Lung (tissue), 12 donors: ENCODE data around the gene HPGDS. TPM values are rescaled to one million over a fixed set of nuclear protein-coding genes. Genes with fewer than 3 reads are reported as not detected.

ENCODE experiments used
- ATAC-seq: fragments of 200-7000 bp; cut with Tn5 transposase; one replicate; pipeline ENCODE4 v1.9.1; 2020; ENCODE audit warnings: moderate number of reproducible peaks; ENCODE audit not compliant: insufficient read depth, low FRiP score
- DNase-seq, 3 donors: peaks; one replicate each; pipeline ENCODE4 v3.0.0-alpha.2; 2013 to 2017
- H3K27ac ChIP-seq, 2 donors: one replicate each; pipeline ENCODE4 v1.5.1; 2013; ENCODE audit warnings: mild to moderate bottlenecking in 2 of 2, moderate library complexity in 2 of 2, control low read depth in 1 of 2, inconsistent platforms in 1 of 2, low read depth in 1 of 2, low read length in 1 of 2
- H3K27me3 ChIP-seq, 3 donors: one replicate each; pipeline ENCODE4 v1.5.1; 2013; ENCODE audit warnings: low read length in 2 of 3; ENCODE audit not compliant: control insufficient read depth in 3 of 3, insufficient read depth in 3 of 3
- H3K36me3 ChIP-seq, 4 donors: one replicate each; pipeline ENCODE4 v1.5.1; 2013; ENCODE audit warnings: low read length in 4 of 4, mild to moderate bottlenecking in 1 of 4, moderate library complexity in 1 of 4; ENCODE audit not compliant: control insufficient read depth in 4 of 4, insufficient read depth in 4 of 4
- H3K4me1 ChIP-seq, 5 donors: one replicate each; pipeline ENCODE4 v1.5.1; 2013; ENCODE audit warnings: low read length in 5 of 5, mild to moderate bottlenecking in 2 of 5, moderate library complexity in 1 of 5; ENCODE audit not compliant: control insufficient read depth in 5 of 5, insufficient read depth in 5 of 5
- H3K4me3 ChIP-seq: one replicate; pipeline ENCODE4 v1.5.1; 2013; ENCODE audit warnings: mild to moderate bottlenecking, control low read depth, moderate library complexity
- H3K9ac ChIP-seq, 2 donors: one replicate each; pipeline ENCODE4 v1.5.1; 2013; ENCODE audit warnings: low read length in 2 of 2, control low read depth in 1 of 2; ENCODE audit not compliant: insufficient read depth in 1 of 2
- H3K9me3 ChIP-seq, 4 donors: one replicate each; pipeline ENCODE4 v1.5.1; 2013; ENCODE audit warnings: low read length in 3 of 4, mild to moderate bottlenecking in 1 of 4, moderate library complexity in 1 of 4; ENCODE audit not compliant: control insufficient read depth in 4 of 4, insufficient read depth in 3 of 4
- WGBS, 2 donors: extraction: QIAGEN DNeasy Blood & Tissue Kit; methylation state at CpG; one replicate each; pipeline ENCODE4 v1.1.7; 2013; 5-methylcytosine and 5-hydroxymethylcytosine counted together
- polyA plus RNA-seq, 2 donors: library from polyadenylated mRNA; stranded (reverse); fragments of 200-250 nt; gene quantifications; one replicate each; pipeline ENCODE4 v1.2.1, GENCODE V29; 2013
- total RNA-seq, 2 donors: library from RNA; depleted of rRNA in 1 of 2; stranded (reverse); fragments of >200 nt in 1 of 2; gene quantifications; one replicate each; pipeline ENCODE4 v1.2.1, GENCODE V29; 2014 to 2021
- TF ChIP-seq, protein P1 (sequence below): IDR thresholded peaks from 2 replicates; pipeline ENCODE4 v1.5.1; 2012; ENCODE audit warnings: mild to moderate bottlenecking; ENCODE audit errors: control extremely low read depth, extremely low read depth
- donor health status: control.
- donor health status: control.
- donor health status: Bipolar disorder and iron deficiency.
- donor health status: healthy.
- donor health status: DM: yes; HTN: yes; CAD: no.

The HPGDS gene
- total and polyA plus RNA-seq, 4 donors: 0.65 to 7.0 (median 2.3) TPM

DNA sequence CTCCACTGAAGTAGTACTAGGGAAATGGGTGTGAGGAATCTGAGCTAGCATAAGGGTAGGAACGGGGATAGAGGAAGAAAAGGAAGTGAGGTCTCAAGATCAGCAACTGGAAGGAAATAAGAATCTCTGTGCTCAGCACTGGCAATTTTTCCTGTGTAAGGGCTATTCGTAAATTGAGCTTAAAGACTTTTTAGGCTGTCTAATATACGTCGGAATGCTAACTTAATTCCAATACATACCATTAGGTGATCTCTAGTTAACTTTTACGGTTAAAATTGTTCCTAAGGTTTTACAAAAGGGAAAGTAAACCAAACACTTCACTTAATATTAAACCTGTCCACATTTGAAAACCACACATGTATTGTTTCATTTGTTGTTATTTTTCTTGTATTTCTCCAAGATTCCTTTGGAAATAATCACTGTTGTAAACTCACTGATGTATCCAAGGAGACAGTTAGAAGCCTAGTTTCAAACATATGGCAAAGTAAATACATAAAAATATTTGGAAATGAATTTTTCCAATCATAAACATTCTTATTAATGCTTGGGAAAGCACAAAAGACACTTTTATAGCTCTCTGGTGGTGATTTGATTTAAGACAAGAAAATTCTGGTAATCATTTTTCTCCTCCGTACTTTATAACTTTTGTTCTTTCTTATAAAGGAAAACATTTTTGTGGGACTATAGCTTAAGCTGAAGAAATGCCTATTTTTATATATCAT is 28.1 kb upstream of the HPGDS start:
- Histone ChIP-seq H3K36me3 (no peaks in the 10 kb centered on the region), H3K9me3 (peaks cover 0 to 4% (median 0%) of the 10 kb centered on the region in 4 donors), H3K4me1 (no peaks in the 10 kb centered on the region), H3K9ac (no peak overlapping the region), H3K27ac (no peak overlapping the region), H3K27me3 (no peaks in the 10 kb centered on the region), H3K4me3 (no peak overlapping the region)
- ATAC-seq (no peak), DNase-seq (no peak)
- WGBS, 2 donors: 79 to 81% methylated on average over 6 of the region's 6 CpGs
- TF ChIP-seq, protein P1, sequence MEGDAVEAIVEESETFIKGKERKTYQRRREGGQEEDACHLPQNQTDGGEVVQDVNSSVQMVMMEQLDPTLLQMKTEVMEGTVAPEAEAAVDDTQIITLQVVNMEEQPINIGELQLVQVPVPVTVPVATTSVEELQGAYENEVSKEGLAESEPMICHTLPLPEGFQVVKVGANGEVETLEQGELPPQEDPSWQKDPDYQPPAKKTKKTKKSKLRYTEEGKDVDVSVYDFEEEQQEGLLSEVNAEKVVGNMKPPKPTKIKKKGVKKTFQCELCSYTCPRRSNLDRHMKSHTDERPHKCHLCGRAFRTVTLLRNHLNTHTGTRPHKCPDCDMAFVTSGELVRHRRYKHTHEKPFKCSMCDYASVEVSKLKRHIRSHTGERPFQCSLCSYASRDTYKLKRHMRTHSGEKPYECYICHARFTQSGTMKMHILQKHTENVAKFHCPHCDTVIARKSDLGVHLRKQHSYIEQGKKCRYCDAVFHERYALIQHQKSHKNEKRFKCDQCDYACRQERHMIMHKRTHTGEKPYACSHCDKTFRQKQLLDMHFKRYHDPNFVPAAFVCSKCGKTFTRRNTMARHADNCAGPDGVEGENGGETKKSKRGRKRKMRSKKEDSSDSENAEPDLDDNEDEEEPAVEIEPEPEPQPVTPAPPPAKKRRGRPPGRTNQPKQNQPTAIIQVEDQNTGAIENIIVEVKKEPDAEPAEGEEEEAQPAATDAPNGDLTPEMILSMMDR: no peak

DNA sequence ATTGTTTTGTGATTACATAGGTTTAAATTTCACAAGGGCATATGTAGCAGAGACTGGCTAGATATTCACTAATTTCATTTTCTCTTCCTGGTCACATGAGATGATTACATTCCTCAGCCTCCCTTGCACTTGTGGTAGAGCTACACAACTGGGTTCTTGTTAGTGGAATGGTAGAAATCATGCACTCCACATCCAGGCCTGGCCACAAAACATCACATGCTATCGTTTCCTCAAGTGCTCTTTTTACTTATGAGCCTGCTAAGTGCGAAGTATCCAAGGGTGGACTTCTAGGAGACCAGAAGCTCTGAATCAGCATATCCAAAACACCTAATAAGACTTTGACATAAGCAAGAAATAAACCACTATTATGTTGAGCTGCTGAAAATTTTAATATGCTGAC is 26.4 kb upstream of the HPGDS start:
- Histone ChIP-seq H3K27ac (no peak overlapping the region), H3K4me1 (no peaks in the 10 kb centered on the region), H3K4me3 (no peak overlapping the region), H3K36me3 (no peaks in the 10 kb centered on the region), H3K27me3 (no peaks in the 10 kb centered on the region), H3K9ac (no peak overlapping the region), H3K9me3 (peaks cover 0 to 4% (median 0%) of the 10 kb centered on the region in 4 donors)
- WGBS, 2 donors: 78 to 89% methylated on average over 2 of the region's 2 CpGs
- TF ChIP-seq, protein P1: no peak
- no peak for DNase-seq
- ATAC-seq: no peak

DNA sequence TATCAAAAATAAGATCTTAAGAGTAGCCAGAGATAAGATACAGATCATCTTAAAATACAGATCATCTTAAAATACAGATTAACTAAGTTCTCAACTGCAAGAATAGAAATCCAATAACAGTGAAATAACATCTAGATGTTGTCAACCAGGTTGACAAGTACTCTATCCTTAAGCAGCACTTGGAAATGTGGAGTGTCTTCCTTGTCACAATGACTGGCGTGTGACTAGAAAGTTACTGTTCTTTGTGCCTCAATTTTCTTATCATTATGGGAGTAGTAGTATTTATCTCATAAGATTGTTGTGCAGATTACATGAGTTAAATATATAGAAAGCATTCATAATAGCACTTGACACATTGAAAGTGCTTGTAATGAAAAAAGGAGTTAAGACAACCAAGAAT is 25.8 kb upstream of the HPGDS start:
- H3K9me3 ChIP-seq: peaks cover 0 to 4% (median 0%) of the 10 kb centered on the region in 4 donors
- H3K27me3 ChIP-seq: no peaks in the 10 kb centered on the region
- H3K4me1 ChIP-seq: no peaks in the 10 kb centered on the region
- TF ChIP-seq, protein P1: no peak
- 87% methylated on average over 1 of the region's 1 CpG for WGBS, 2 donors
- DNase-seq: no peak
- no peaks in the 10 kb centered on the region for H3K36me3 ChIP-seq
- no peak overlapping the region for H3K27ac ChIP-seq
- H3K9ac ChIP-seq: no peak overlapping the region
- H3K4me3 ChIP-seq: no peak overlapping the region
- no peak for ATAC-seq

DNA sequence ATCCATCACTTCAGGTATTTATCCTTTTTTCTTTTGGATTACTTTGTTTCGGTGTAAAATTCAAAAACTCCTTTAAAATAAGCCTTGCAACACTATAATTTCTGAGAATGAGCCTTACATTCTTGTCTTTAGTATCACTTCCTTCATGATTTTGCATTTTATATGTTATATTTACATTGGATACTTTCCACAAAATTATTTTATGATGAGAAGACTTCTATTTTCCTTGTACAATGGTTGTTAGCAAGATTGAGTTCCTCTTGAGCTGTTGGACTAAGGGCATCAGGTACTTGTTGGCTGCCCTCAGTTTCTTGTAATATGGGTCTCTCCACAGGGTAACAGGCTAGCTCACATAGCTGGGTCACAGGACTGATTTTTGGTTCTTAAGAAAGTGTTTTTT is 22.7 kb upstream of the HPGDS start:
- TF ChIP-seq, protein P1: no peak
- peaks cover 0 to 4% (median 0%) of the 10 kb centered on the region in 4 donors for H3K9me3 ChIP-seq
- H3K4me3 ChIP-seq: no peak overlapping the region
- H3K4me1 ChIP-seq: no peaks in the 10 kb centered on the region
- no peak for DNase-seq
- no peaks in the 10 kb centered on the region for H3K36me3 ChIP-seq
- no peaks in the 10 kb centered on the region for H3K27me3 ChIP-seq
- ATAC-seq: no peak
- no peak overlapping the region for H3K27ac ChIP-seq
- H3K9ac ChIP-seq: no peak overlapping the region
- 92% methylated on average over 1 of the region's 1 CpG for WGBS, 2 donors
